Stimulated activated naive CD8-positive, alpha-beta T cell treated with anti-CD3 and anti-CD28 coated beads, Interleukin-15, Interleukin-2, amounts not matched to agents 100 U/mL and 50 U/mL, for 24 hours (primary cell): ENCODE data around the gene GNPNAT1.
"Not testable (repeated sequence)": the region's sequence is repeated elsewhere in the genome, so short reads cannot be mapped to it uniquely, and the experiment has no call there.

Experiments used
- ATAC-seq: fragments of 150-1000 bp; cut with Tn5 transposase; one replicate; pipeline ENCODE4 v1.10.0; 2021
- DNase-seq: peaks from one replicate; pipeline ENCODE4 v3.0.0; 2021

GNPNAT1 gene

DNA sequence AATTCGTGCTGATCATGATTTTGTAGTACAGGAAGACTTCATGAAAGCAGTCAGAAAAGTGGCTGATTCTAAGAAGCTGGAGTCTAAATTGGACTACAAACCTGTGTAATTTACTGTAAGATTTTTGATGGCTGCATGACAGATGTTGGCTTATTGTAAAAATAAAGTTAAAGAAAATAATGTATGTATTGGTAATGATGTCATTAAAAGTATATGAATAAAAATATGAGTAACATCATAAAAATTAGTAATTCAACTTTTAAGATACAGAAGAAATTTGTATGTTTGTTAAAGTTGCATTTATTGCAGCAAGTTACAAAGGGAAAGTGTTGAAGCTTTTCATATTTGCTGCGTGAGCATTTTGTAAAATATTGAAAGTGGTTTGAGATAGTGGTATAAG is 63.9 kb downstream of the GNPNAT1 start:
- ATAC-seq, DNase-seq: not testable (repeated sequence)
